LoVo (cell line): ENCODE results near the gene EDN2.

Source experiments
- DNase-seq: peaks from one replicate; pipeline ENCODE4 v3.0.0-alpha.2; 2016; ENCODE audit warnings: low spot score

The EDN2 gene

GRCh38 chr1:41464885-41465284, 19.6 kb downstream of the EDN2 start:
- DNase-seq, result no peak

DNA sequence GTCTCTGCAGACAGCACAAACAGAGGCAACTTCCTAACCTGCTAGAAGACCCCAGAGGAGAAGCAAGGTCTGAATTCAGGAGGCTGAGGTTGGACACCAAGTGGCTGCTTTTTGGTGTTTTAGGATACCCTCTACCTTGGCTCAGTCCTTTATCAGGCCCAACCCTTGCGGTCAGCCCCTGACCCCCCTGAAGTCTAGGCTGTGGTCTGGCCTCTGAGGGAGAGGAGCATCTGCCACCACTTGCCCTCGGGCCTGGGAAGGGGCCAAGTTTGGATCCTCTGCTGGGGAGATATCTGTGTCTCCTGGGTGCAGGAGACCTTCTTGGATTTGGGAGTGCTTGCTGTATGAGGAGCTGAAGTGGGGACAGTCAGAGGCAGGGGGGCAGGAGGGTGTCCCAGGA, 21.0 kb downstream of the EDN2 start:
- no peak for DNase-seq

GRCh38 chr1:41462680-41463004, 21.8 kb downstream of the EDN2 start:
- DNase-seq, result no peak

DNA sequence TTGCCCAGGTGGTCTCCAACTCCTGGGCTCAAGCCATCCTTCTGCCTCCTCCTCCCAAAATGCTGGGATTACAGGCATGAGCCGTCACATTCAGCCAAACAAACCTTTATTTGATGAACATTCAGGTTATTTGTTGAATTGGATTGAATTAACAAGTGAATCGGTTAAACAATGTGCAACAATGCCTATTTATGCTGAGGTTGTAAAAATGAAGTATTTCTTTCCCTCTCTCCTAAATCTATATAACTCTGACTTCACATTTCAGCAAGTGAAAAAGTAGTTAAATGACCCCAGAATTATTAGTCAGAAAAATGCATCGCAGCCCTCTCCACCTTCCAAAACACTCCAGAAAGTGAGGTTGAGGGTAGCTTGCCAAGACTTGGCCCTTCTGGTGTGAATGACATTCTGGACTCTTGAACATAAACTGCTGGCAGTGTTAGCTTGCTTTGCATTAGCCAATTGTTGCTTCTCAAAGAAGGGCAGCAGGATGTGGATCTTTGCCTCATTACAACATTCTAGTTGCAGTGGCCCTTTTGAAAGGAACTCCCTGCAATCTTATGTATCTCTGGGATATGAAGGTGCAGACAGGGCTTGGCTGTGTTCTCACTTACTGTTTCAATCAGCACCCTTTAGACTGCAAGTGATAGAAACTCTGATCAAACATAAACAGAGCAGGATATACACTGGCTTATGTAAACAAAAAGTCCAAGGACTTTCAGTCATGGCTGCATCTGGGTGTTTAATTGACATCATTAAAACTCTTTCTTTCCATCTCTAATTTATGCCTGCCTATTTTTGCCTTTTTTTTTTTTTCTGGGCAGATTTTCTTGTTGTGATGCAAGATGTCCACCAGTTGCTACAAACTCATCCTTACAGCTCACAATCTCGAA, 22.4 kb downstream of the EDN2 start:
- DNase-seq, result no peak

DNA sequence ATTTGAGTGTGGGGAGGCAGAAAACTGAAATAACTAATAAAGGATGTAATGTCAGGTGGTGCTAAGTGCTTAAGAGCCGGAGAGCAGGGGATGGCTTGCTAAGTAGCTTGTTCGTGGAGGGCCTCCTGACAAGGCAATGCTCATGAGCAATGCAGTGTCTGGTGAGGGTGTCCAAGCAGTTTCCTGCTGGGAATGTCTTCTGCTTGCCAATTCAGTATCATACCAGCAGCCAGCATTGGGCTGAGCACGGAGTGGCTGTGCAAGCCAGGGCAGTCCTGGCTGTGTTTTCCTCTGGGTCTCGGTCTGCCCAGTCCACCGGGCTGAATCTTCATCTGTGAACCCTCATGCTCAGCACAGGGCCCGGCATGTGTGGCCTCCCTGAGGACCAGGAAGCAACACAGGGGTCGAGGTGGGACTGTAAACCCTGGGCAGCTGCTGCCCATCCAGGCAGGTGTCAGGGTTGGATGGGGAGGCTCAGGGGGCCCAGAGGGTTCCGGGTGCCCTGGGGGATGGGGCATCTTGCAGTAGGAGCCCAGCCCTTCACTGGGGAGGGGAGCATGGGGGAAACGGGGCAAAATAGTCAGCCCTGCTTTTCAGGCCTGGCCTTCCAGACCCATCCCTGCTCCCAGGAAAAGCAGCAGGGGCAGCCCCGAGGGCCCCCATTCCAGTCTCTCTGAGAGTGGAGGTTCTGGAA, 27.5 kb downstream of the EDN2 start:
- DNase-seq, result no peak

DNA sequence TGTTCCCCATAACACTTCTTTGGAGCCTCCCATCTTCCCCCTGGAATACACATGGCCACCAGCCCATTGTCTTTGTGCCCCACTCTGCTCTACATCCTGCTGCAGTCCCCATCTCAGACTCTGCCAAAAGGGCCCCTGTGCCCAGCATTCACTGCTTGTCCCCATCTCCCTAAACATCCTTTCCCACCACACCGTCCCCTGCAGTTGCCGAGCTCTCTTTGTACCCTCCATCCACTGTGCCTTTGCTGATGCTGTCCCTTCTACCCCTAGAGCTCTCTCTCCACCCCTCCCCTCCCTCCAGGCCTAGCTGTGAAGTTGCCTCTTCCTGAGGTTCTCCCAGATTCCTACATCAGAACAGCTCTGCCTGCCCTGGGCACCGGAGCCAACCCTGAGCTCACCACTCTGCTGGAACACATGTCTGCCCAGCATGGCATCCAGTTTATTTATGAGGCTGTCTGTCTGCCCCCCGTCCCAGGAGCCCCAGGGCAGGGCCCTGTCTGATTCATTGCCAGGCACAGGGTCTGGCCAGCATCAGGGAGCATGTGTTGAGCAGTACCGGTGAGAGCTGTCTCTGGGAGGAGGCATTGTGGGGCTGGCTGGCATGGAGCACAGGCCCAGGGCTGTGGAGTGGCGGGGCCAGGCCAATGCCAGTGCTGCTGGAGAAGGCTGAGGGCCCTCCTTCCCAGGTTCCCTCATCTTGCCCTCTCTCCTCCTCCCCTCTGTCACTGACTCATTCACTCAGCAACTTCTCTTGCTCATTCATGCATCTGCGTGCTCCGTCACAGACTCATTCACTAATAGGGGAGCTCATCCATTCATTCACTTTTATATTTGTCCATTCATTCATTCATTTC, 28.8 kb downstream of the EDN2 start:
- DNase-seq, result no peak

- DNase-seq, result no peak
These were observed 30.1 kb downstream of the EDN2 start for GRCh38 chr1:41454406-41454805.

GRCh38 chr1:41452704-41453290, 31.7 kb downstream of the EDN2 start:
- DNase-seq, result no peak

- DNase-seq, result no peak
These were observed 33.7 kb downstream of the EDN2 start for GRCh38 chr1:41450747-41451285.

- DNase-seq, result no peak
These were observed 35.1 kb downstream of the EDN2 start for GRCh38 chr1:41449326-41449921.

DNA sequence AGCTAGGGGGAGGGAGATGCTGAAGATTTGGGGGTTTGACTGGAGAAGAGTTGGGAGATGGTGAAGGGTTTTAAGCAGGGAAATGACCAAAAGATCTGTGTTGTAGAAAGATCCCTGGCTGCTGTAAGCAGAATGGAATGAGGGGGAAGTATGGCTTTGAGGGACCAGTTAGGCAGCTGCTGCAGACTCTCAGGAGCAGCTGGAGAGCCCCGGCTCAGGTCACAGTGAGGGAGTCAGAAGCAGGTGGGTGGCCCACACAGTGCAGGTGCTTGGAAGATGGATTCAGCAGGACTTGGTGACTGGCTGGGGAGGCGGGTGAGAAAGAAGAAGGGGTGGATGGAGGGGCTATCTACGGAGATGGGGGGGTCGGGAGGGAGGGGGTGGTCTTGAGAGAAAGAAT, 35.7 kb downstream of the EDN2 start:
- no peak for DNase-seq

GRCh38 chr1:41447995-41448770, 36.3 kb downstream of the EDN2 start:
- no peak for DNase-seq

- no peak for DNase-seq
These were observed 37.5 kb downstream of the EDN2 start for GRCh38 chr1:41446851-41447610.

DNA sequence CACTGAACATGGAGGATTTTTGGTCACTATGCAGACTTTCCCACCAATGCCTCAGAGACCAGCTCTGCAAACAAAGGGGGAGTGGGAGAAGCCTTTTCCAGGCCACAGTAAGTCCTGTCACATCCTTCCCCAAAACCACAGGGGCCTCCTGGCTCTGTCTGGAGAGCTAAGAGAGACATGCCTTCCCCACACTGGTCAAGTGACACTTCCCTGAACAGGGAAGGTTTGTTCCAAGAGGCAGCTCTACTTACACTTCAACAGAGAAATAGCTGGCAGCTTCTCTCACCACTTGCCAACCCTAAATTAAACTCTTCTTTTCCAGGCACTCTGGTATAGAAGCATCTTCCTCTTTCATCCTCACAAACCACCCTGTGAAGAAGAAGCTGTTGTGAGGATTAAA, 39.7 kb downstream of the EDN2 start:
- DNase-seq, result no peak

DNA sequence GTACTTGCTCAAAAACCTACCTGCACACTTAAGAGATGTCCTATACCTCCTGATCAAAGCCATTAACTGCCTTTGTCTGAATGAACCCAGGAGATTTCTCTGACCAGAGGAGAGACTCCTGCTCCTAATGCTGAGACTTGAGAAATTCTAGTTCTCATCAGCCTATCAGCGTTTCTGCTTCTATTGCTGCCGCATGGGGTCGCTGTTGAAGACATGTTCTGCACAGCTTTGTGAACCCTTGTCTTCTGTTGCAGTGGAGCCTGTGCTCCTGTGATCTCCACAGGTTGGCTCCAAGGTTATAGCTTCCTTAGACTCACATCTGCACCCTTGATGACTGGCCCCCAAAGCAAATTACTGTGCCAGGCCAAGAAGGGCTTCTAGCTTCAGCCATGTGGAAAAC, 40.2 kb downstream of the EDN2 start:
- no peak for DNase-seq

- DNase-seq, result no peak
These were observed 41.7 kb downstream of the EDN2 start for GRCh38 chr1:41442697-41443251.

DNA sequence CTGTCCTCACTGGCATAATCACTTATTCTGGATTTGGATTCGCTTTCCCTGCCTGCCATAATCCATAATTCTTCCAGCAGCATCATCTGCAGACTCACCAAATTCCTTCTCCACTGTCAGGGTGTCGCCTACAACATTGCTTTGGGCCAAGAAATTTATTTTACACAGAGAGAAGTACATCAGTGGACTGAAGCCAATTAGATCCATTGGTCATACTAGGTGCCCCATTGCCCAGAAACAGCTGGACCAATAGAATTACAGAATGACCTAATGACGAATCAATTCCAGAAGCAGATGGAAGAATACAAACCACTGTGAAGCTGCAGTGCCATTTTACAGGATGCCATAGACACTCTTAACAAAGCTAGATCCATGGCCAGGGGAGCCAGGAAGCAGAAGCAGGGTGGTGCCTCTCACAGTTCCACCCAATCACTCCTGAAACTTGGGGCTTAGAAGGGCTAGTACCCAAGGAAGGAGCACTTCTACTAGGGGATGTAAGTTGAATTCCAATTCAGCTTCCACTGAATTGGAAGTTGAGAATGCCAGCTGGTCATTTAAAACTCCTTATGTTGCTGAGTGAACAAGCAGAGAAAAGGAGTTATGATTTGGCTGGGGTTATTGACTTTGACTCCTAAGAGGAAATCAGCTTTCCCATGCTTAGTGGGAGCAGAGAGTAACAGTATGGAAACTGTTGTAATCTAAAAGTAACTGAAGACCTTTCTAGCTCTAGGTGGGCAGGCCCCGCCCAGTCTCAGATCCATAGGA, 44.0 kb downstream of the EDN2 start:
- DNase-seq, result no peak

DNA sequence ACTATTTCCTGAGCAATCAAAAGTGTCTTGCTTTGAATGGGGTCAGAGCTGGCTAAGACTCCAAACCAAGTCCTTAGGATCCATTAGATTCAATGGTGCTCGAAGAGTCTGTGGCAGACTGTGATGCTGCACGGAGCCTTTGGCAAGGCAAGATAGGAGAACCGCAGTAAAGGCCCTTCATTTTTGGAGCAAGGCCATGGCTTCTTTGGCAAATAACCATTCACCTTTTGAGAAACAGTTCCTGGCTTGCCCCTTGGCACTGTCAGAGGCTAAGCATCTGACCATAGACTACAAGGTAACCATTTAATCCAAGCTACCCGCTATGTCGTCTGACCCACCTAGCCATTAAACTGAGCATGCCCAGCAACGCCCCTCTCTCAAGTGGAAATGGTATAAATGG, 45.2 kb downstream of the EDN2 start:
- no peak for DNase-seq

DNA sequence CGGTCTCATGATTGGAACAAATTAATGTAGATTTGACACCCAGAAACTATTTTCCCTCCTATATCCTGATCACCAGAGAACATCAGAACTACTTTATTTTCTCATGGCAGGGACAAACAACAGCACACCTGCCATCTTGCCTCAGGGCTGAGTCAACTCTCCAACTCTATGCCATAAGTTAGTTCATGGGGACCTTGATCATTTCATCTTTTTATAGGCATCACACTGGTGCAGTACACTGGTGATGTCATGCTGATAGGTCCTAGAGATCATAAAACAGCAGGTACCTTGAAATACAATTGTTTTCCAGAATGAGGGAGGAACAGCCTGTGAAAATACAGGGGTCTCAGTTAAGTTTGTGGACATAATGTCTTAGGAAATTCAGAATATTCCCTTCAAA, 45.8 kb downstream of the EDN2 start:
- no peak for DNase-seq
